ENCODE data around the gene MYT1.

DNA sequence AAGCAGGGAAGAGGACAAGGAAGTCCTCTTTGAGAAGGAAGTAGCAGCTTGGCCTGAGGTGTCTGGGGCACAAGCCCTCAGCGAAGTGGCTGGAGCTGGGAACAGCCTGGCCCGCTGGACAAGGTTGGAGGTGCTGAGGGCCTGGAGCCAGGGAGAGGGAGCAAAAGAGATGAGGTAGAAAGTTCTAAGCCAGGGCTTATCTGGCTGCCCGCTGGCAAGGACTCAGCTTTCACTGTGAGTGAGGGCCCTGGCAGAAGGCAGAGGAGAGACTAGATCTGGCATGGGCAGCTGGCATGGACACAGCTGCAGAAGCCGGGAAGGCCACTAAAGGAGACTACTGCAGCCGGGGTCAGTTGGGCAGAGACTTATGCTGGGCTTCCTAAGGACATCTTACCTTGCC is 69.5 kb downstream of the MYT1 start:
- TF ChIP-seq CREB1 (IDR thresholded peaks at IDR 0.05; ENCODE audit: low read depth) = no peak
- no peak for TF ChIP-seq RAD21 (IDR thresholded peaks at IDR 0.05; ENCODE audit: low read depth)
- TF ChIP-seq TCF12 (IDR thresholded peaks at IDR 0.05; ENCODE audit: low read depth) = no peak
- no peak for TF ChIP-seq EP300 (IDR thresholded peaks at IDR 0.05; ENCODE audit: borderline replicate concordance)
- TF ChIP-seq EGR1 (IDR thresholded peaks at IDR 0.05) = no peak
- TF ChIP-seq TAF1 (IDR thresholded peaks at IDR 0.05; ENCODE audit: low read depth) = no peak
- TF ChIP-seq, protein P1, sequence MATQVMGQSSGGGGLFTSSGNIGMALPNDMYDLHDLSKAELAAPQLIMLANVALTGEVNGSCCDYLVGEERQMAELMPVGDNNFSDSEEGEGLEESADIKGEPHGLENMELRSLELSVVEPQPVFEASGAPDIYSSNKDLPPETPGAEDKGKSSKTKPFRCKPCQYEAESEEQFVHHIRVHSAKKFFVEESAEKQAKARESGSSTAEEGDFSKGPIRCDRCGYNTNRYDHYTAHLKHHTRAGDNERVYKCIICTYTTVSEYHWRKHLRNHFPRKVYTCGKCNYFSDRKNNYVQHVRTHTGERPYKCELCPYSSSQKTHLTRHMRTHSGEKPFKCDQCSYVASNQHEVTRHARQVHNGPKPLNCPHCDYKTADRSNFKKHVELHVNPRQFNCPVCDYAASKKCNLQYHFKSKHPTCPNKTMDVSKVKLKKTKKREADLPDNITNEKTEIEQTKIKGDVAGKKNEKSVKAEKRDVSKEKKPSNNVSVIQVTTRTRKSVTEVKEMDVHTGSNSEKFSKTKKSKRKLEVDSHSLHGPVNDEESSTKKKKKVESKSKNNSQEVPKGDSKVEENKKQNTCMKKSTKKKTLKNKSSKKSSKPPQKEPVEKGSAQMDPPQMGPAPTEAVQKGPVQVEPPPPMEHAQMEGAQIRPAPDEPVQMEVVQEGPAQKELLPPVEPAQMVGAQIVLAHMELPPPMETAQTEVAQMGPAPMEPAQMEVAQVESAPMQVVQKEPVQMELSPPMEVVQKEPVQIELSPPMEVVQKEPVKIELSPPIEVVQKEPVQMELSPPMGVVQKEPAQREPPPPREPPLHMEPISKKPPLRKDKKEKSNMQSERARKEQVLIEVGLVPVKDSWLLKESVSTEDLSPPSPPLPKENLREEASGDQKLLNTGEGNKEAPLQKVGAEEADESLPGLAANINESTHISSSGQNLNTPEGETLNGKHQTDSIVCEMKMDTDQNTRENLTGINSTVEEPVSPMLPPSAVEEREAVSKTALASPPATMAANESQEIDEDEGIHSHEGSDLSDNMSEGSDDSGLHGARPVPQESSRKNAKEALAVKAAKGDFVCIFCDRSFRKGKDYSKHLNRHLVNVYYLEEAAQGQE (IDR thresholded peaks at IDR 0.05; ENCODE audit: low read depth) = no peak
- TF ChIP-seq NFIC (IDR thresholded peaks at IDR 0.05) = no peak
- TF ChIP-seq, protein P2, sequence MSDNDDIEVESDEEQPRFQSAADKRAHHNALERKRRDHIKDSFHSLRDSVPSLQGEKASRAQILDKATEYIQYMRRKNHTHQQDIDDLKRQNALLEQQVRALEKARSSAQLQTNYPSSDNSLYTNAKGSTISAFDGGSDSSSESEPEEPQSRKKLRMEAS (IDR thresholded peaks at IDR 0.05) = no peak

Data from Ishikawa (cell line).